ENCODE results near the gene TP53I3.
"Not testable (repeated sequence)": the region's sequence is repeated elsewhere in the genome, so short reads cannot be mapped to it uniquely, and the experiment has no call there.

Gene TP53I3

DNA sequence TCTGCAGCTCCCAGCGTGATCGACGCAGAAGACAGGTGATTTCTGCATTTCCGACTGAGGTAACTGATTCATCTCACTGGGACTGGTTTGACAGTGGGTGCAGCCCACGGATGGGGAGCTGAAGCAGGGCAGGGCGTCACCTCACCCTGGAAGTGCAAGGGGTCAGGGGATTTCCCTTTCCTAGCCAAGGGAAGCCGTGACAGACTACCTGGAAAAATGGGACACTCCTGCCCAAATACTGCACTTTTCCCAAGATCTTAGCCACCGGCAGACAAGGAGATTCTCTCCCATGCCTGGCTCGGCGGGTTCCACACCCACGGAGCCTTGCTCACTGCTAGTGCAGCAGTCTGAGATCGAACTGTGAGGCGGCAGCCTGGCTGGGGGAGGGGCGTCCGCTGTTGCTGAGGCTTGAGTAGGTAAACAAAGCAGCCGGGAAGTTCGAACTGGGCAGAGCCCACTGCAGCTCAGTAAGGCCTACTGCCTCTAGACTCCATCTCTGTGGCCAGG, 10.6 kb upstream of the TP53I3 start:
- DNase-seq: not testable (repeated sequence)

- DNase-seq: not testable (repeated sequence)
These were observed 8.6 kb upstream of the TP53I3 start for GRCh38 chr2:24093270-24093669.

GRCh38 chr2:24088821-24089359, 4.3 kb upstream of the TP53I3 start:
- DNase-seq: no peak

DNA sequence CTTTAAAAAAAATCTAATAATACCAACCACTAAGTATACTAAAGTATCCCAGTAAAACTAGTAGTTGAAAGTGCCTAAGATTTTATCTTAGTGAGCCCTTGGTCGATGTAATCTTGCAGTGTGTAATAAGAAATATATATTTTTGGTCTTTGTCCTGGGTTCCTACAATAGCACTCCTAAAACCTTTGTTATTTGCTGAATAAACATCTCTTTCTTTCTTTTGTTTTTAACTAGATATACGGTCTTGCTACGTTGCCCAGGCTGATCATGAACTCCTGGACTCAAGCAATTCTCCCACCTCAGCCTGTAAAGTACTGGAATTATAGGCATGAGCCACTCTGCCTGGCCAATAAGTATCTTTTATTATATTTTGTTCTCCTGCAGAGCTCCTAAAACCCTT, 2.4 kb upstream of the TP53I3 start:
- DNase-seq: no peak

- no peak for DNase-seq
These were observed 1.6 kb upstream of the TP53I3 start for GRCh38 chr2:24086241-24086640.

- no peak for DNase-seq
These were observed 511 bp upstream of the TP53I3 start for GRCh38 chr2:24085200-24085489.

DNA sequence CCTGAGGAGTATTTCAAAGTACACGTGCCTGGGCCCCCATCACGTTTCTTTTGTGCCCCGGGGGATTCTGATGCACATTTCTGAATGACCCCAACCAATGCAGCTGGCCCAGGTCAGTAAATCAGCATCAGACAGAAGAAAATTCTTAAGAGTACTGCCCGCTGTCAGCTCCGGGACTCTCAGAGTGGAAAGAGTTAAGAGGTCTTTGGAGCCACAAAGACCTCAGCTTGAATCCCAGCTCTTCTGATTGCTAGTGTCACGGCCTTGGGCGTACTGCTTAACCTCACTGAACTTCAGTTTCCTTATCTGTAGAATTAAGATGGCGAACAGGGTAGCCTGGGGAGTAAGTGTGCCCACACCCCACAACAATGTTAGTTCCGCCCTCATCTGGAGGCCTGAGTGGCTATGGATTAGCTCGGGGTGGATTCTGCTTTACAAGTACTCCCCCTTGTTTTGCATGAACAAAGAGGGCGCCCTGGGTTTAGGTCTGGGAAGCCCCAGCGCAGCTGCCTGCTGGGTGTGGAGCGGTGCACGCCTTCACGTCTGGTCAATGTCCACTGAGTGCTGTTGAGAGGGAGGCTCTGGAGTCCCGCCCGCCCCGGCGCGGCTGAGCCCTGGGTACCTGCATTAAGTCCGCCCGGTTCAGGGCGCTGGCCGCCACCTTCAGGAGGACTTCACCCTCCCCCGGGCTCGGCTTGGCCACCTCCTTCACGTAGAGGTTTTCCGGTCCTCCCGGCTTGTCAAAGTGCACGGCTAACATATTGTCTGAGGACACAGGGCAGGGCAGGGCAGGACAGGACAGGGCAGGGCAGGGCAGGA, 858 bp downstream of the TP53I3 start:
- no peak for DNase-seq

DNA sequence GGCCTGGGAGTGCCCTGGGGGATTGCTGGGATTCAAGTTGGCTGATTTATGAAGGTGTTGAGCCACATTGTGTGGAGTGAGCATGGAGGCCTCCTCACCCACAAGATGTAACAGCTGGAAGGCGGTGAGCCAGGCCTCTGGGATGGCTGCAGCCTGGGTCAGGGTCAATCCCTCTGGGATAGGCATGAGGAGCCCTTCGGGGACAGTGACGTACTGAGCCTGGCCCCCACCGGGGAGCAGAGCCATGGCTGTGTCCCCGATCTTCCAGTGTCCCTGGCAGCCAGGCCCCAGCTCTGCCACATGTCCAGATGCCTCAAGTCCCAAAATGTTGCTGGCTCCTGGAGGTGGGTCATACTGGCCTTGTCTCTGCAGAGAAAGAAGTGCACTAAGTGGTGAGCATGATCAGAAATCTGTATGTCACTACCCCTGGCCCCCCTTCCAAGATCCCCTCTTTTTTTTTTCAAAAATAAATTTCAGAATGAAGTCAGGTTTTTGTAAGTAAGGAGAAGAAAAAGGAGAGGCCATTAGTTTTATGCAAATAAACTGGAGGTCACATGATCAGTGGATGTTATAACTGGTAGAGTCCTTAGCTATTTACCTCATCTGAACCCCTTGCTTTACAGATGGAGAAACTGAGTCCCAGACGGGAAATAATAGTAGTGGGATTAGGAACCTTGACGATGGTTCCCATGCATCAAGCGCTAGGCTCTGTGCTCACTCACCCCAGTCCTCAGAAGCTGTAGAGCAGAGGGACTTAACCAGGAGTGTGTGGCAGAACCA, 1.7 kb downstream of the TP53I3 start:
- no peak for DNase-seq

GRCh38 chr2:24080701-24081100, 3.9 kb downstream of the TP53I3 start:
- DNase-seq: no peak

GRCh38 chr2:24077879-24078278, 6.8 kb downstream of the TP53I3 start:
- no peak for DNase-seq

DNA sequence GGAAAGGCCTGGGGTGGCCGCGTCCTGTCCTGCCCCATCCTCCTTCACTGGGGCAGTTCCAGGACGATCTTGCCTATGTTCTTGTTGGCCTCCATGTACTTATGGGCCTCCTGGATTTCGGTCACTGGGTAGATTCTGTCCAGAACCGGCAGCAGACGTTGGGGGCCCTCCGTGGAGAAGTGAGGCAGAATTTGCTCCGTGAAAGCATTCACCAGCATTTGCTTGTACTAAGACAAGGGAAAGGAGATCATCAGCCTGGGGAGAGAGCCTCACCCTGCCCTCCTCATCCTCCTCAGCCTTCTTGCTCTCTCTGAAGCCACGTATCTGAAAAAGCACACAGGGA, 7.1 kb downstream of the TP53I3 start:
- DNase-seq: no peak

GRCh38 chr2:24076849-24077534, 7.6 kb downstream of the TP53I3 start:
- peak; percentile 59 for DNase-seq

- DNase-seq: peak; percentile 98
These were observed 8.5 kb downstream of the TP53I3 start, which contains the start of gene SF3B6 for GRCh38 chr2:24075915-24076848. Gene SF3B6 (minus strand): TSS chr2:24076326. CDS start chr2:24076229, 97 bp downstream.

GRCh38 chr2:24075259-24075658, 9.4 kb downstream of the TP53I3 start:
- peak; percentile 37 for DNase-seq

DNA sequence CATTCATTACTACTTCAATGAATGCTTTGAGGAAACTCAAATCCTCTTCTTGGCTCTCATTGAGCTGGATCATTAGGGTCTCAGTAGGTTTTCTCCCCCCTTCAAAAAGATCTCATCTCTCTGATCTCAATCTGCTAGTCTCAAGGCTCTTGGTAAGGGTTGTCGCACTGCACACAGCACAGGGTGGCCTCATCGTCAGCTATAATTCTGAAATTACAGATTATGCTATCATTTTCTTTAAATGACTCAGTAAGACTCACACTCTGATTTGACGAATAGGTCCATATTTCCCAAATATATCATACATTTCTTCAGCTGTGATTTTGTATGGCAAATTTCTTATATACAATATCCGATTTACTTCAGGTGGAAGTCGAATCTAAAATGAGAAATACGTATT, 10.8 kb downstream of the TP53I3 start:
- peak; percentile 48 for DNase-seq

DNA sequence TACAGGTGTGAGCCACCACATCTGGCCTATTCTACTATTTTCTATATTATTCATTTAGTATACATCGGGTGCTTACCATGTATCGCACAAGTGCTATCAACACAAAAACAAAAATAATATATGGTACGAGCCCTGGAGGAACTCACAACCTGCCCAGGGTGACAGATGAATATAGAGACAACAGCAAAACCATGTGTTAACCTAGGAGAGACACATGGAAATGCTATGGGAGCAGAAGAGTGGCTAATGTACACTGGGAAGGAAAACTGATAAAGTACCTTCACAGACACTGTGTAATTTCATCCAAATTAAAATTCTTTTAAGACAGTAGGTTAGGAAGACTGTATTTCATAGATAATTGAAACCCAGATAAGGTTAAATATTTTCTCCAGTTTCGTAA, 12.4 kb downstream of the TP53I3 start:
- no peak for DNase-seq

DNA sequence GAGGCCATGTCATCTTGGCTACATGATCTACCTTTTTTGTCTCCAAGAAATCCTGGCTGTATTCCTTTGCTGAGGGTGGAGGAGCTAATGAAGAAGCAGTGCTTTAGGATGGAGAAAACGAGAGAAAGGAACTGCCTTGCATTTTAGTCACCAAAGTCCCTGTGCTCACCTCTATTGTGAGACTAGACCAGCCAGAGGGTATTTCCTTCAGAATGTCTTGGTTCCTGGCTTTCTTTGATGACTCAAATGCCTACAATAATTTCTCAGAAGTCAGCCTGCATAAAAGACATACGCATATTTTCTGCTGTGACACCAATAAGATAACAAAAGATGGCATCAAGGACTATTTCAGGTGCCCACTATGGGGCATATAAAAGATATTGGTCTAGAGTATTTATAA, 19.3 kb downstream of the TP53I3 start:
- no peak for DNase-seq

- no peak for DNase-seq
These were observed 25.9 kb downstream of the TP53I3 start for GRCh38 chr2:24058564-24059271.

- peak; percentile 1 for DNase-seq
These were observed 28.9 kb downstream of the TP53I3 start for GRCh38 chr2:24055750-24056149.

GRCh38 chr2:24054366-24055010, 30.1 kb downstream of the TP53I3 start:
- peak; percentile 29 for DNase-seq

DNA sequence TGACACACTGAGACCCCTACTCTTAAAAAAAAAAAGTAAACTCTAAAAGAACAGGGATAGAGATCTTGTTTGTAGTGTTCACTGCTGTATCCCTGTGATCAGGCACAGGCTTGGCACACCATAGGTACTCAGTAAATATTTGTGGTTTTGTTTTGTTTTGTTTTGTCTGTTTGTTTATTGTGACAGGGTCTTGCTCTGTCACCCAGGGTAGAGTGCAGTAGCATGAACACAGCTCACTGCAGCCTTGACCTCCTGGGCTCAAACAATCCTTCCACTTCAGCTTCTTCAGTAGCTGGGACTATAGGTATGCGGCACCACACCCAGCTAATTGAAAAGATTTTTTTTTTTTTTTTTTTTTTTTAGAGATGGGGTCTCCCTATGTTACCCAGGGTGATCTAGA, 31.7 kb downstream of the TP53I3 start:
- peak; percentile 12 for DNase-seq

All from activated CD8-positive, alpha-beta memory T cell treated with anti-CD3 and anti-CD28 coated beads, Interleukin-2, amount 50 U/mL, for 48 hours (primary cell).